Right forelimb (tissue), 1 donor: ENCODE results near the gene NUP93.
"Not testable (repeated sequence)": the region's sequence is repeated elsewhere in the genome, so short reads cannot be mapped to it uniquely, and the experiment has no call there.

Experiments
- DNase-seq: peaks from one replicate; pipeline ENCODE4 v3.0.0-alpha.2; 2018

The NUP93 gene

DNA sequence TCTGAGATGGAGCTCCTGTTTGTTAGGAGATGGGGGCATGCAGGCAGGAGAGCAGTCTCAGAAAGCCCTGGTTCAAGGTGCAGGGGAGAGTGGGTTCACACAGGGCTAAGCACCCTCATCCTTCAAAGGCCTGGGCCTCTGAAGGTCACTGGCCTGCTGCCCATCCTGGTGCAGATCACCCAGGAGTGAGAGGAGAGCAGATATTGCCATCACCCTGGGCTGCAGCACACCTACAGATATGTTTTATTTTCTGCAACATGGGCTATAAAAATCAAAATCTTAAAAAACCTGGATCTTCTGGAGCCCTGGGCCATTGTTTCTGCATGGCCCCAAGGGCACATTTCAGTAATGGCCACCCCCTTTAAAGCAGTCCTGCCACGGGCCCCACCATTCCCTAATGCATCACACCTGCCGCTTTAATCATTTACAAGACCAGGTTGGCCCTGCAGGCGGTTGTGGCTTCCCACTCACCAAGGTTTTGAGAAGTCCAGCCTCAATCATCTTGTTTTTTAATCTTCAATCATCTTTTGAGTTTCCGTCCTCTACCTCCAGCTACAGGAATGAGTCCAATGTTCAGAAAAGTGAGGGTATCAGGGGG is 20.4 kb upstream of the NUP93 start:
- no peak for DNase-seq

DNA sequence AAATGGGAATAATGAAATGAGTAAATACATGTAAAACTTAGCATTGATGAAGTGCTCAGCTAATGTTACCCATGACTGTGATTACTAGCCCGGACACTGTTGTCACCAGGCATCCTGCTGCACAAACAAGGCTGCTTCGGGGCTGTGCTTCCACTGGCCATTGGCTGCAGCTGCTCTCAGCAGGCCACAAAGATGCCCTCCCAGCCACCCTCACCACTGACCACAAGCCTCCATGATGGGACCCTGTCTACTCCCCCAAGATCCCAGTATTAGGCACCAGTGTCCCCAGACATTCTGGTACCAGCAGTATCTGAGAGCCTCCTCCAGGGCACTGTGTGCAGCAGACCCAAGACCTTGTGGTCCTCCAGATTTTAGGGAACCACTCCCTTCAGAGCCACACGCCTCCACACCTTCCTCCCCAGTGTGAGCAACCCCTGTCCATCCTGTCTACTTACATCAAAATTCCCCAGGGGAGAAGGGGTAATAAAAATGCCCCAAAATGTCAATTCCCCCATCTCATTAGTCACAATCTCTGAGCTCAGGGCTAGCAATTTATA is 19.7 kb upstream of the NUP93 start:
- no peak for DNase-seq

GRCh38 chr16:56711862-56712261 is 18.1 kb upstream of the NUP93 start:
- no peak for DNase-seq

GRCh38 chr16:56713794-56714193 is 16.1 kb upstream of the NUP93 start:
- DNase-seq: no peak

- DNase-seq: no peak
Measured at GRCh38 chr16:56715126-56715525, 14.8 kb upstream of the NUP93 start.

DNA sequence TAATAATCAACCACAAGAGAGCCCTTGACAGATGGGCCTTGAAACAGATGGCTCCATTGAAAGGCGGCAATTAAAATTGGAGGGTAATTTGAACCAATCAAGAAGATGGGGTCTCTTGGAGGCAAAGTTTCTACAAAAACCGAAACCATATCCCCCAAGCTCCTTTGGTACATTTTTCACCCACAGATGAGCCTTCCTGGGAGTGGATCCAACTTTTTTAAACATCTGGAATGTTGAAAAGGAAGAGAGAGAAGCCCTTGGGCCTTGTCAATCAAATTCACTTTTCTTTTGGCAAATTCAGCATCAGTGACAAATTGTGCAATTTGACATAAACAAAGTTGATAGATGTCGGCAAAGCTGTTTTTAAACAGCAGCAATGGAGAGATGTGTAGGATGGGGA is 13.2 kb upstream of the NUP93 start:
- no peak for DNase-seq

DNA sequence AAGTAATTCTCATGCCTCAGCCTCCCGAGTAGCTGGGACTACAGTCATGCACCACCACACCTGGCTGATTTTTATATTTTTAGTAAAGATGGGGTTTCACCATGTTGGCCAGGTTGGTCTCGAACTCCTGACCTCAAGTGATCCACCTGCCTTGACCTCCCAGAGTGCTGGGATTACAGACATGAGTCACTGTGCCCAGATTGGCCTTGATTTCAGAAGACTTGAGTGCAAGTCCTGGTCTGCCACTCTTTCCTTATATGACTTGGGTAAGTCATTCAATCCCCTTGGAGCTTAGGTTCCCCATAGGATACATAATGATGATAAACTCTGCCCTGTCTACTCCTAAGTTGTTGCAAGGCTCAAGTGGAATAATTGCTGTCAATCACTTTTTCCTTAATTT is 12.4 kb upstream of the NUP93 start:
- DNase-seq: not testable (repeated sequence)

- DNase-seq: no peak
Measured at GRCh38 chr16:56722200-56722842, 7.6 kb upstream of the NUP93 start.

GRCh38 chr16:56724191-56724590 is 5.7 kb upstream of the NUP93 start:
- DNase-seq: no peak

DNA sequence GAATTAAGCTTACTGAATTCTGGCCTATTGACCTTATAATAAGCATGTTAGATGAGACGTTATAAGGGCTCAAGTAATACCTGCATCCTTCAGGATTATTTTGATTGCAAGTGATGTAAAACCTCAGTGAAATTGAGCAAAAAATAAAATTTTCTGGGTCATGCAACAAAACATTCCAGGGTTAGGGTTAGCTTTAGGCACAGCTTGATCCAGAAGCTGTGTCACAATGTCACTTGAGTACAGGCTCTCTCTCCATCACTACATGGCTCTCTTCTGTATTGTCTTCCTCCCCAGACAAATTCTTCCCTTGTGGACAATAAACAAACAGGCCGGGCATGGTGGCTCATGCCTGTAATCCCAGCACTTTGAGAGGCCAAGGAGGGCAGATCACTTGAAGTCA is 3.6 kb upstream of the NUP93 start:
- DNase-seq: no peak

DNA sequence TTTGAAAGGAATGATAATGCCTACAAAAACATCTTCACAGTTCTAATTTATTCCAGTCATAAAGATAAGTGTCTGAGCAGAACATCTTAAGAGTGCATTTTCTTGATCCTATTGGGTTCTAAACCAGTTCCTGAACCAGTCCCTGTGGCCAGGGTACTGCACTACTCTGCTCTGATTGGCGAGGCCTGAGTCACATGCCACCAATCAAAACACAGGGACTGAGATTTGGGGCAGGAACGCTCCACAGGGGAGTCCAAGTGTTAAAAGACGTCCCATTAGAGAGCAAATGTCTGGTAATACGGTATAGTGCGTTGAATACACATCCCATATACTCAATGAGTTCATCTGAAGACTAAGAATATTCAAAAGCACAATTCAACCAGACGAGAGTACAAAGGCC is 3.0 kb upstream of the NUP93 start:
- DNase-seq: no peak

- DNase-seq: no peak
Measured at GRCh38 chr16:56728027-56728426, 1.9 kb upstream of the NUP93 start.

DNA sequence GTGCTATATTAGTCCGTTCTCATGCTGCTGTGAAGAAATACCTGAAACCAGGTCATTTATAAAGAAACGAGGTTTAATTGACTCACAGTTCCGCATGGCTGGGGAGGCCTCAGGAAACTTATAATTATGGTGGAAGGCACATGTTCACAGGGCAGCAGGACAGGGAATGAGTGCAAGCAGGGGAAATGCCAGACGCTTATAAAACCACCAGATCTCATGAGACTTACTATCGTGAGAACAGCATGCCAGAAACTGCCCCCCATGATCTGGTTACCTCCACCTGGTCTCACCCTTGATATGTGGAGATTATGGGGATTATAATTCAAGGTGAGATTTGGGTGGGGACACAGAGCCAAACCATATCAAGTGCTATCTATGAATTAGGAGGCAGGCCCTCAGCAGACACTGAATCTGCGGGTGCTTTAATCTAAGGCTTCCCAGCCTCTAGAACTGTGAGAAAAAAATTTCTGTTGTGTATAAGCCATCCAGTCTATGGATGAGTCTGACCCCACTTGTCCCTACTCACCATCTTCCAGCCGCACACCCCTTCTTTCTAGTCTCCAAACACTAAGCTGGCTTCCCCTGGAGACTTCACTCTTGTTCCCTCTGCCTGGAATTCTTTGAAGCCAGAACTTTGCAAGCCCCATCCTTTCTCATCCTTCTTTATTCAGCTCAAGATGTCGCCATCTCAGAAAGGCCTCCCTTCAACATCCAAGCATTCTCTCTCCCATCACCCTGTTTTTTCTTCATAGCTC is 772 bp upstream of the NUP93 start:
- peak; percentile 47 for DNase-seq

DNA sequence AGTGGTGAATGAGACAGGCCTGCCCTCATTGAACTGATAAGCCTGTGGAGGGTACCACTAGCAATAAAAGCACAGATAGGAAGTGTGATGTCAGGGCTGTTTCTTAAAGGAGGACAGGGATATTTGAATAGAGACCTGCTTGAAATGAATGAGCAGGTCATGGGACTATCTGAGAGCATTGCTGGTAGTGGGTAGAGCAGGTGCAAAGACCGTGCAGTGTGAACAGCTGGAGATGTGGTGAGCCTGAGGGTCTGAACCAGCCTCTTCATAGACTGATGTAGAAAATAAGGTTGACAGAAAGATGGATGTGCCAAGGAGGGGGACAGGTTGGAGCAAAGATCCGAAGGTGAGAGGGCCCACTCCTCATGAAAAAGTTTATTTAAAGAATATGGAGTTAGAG is 2.4 kb downstream of the NUP93 start:
- DNase-seq: no peak

DNA sequence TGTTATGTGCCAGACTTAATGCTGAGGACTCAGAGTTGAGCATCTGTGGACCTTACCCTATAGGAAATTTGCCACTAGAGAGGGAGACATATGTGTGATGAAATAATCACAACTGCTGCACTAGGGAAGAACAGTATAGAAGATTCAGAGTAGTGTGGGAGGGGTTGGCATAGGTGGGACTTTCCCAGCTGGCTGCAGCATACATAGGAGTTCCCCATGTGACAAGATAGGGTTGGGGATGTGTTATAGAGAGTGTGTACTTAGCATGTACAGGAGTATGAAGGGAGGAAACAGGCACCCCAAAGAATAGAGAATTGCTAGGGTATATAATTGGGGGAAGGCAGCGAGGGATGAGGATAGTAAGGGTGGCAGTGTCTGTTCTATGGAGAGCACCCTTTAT is 2.9 kb downstream of the NUP93 start:
- DNase-seq: no peak

- DNase-seq: no peak
Measured at GRCh38 chr16:56734429-56734828, 4.5 kb downstream of the NUP93 start.

DNA sequence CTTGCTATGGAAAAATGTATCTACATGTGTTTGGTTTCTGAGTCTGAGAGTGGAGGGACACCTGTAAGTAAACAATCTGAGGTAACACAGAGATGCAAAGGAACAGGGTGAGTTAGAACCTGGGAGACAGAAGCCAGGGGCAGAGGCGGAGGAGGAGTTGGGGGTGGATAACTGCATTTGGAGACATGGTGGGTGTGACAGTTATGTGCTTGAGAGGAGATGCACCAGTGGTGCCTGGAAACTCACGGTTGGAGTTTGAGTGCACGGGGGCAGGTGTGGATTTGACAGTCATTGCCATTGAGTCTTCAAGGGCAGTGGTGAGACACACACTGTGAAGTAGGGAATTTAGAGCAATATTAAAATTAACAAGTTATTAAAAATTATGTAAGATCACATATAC is 6.5 kb downstream of the NUP93 start:
- no peak for DNase-seq

DNA sequence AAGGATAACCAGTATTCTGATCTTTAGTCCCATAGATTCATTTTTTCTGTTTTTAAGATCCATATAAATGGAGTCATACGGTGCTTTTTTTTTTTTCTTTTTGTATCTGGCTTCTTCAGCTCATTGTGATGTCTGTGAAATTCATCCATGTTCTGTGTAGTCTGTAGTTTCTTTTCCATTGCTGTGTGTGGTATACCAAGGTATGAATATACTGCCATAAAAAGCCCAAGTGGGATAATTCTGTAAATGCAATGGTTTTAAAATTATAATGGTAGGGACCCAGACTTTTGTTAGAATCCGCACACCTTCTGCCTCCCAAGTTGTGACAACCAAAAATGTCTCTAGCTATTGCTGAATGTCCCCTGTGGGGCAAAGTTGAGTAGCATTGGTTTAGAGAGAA is 7.6 kb downstream of the NUP93 start:
- no peak for DNase-seq

- DNase-seq: no peak
Measured at GRCh38 chr16:56738221-56738620, 8.3 kb downstream of the NUP93 start.

DNA sequence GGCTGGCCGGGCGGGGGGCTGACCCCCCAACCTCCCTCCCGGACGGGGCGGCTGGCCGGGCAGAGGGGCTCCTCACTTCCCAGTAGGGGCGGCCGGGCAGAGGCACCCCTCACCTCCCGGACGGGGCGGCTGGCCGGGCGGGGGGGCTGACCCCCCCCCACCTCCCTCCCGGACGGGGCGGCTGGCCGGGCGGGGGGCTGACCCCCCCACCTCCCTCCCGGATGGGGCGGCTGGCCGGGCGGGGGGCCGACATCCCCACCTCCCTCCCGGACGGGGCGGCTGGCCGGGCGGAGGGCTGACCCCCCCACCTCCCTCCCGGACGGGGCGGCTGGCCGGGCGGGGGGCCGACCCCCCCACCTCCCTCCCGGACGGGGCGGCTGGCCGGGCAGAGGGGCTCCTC is 9.4 kb downstream of the NUP93 start:
- DNase-seq: not testable (repeated sequence)

- DNase-seq: no peak
Measured at GRCh38 chr16:56741399-56741798, 11.5 kb downstream of the NUP93 start.

DNA sequence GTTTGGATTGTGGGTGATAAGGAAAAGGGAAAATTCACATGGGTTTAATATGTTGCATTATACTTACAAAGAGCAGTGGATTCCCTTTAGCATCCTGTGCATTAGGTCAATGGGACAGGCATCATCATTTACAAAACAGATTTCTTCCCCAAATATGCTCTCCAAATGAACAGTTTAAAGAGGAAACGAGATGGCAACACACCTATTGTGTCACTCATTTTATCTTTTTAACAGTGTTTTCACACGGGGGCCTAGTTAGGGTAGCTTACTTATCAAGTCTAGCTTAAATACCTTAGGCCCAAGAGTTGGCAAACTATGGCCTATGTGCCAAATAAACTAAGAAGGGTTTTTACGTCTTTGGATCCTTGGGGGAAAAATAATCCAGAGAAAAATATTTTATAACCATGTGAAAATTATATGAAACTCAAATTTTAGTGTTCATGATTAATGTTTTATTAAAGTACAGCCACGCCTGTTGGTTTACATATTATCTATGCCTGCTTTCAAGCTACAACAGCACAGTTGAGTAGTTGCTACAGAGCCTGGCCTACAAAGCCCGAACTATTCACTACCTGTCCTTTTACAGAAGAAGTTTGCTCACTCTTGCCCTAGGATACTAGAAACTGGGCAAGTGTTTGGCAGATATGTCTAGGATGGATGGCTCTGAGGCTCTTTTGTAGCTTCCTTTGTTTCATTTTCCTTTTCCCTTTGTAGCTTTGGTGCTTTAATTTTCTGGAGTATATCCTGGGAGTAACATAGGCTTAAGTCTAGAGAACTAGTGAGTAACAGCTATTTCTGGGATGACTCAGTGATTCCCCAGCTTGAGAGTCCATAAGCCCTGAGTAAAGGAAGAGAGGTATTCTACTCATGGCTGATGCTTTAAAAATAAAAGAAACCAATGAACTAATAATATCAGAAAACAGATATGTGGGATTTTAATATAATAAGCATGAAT is 12.4 kb downstream of the NUP93 start:
- DNase-seq: no peak

GRCh38 chr16:56743840-56744239 is 13.9 kb downstream of the NUP93 start:
- no peak for DNase-seq
